ENCODE data around the gene C1QTNF5.

C1QTNF5 gene

DNA sequence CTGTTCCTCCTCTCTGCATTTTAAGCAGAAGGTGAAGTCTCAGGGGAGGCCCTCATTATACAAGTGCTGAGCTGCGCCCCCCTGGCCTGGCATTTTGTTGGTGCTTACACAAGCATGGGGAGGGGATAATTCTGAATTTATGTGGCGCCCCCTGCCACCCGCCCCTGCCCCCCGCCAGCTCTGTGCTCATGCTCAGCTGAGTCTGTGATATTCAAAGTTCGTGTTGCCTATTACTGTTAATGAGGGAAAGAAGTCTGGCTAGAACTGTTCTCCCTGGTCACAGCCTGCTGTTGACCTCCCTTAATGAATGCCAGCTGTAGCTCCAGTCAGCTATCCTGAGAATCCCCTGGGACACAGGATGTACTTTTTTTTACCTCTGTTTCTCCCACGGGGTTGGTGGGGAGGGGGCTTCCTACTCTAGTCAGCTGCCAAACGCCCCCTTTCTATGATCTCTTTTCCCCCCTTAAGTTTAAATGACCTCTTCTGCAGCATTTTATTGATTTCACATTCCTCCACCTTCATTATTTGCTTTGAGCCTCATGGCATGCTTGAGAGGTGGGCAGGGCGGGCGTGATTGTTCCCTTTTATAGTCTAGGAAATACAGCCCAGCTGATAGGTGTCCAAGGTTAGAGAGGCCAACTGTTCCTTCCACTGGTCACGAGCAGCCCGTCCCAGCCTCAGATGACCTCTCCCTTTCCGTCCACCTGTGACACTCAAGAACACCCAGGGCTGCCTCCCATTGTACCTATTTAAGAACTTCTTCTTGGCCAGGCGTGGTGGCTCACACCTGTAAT, 28.6 kb upstream of the C1QTNF5 start:
- Mint-ChIP-seq H3K27me3 (peaks cover 63% of the 10 kb centered on the region), H3K4me1 (peaks cover 15% of the 10 kb centered on the region), H3K36me3 (no peaks in the 10 kb centered on the region), H3K27ac (no peak overlapping the region), H3K9me3 (no peaks in the 10 kb centered on the region), H3K4me3 (no peak overlapping the region)
- CTCF ChIA-PET: interaction anchor here (0.6 to 17.7 kb wide), 7 partner anchors 8 to 105 kb away, joined by 3 to 184 read pairs (median 4); partner anchors contain the start of gene USP2
- DNase-seq: no peak

DNA sequence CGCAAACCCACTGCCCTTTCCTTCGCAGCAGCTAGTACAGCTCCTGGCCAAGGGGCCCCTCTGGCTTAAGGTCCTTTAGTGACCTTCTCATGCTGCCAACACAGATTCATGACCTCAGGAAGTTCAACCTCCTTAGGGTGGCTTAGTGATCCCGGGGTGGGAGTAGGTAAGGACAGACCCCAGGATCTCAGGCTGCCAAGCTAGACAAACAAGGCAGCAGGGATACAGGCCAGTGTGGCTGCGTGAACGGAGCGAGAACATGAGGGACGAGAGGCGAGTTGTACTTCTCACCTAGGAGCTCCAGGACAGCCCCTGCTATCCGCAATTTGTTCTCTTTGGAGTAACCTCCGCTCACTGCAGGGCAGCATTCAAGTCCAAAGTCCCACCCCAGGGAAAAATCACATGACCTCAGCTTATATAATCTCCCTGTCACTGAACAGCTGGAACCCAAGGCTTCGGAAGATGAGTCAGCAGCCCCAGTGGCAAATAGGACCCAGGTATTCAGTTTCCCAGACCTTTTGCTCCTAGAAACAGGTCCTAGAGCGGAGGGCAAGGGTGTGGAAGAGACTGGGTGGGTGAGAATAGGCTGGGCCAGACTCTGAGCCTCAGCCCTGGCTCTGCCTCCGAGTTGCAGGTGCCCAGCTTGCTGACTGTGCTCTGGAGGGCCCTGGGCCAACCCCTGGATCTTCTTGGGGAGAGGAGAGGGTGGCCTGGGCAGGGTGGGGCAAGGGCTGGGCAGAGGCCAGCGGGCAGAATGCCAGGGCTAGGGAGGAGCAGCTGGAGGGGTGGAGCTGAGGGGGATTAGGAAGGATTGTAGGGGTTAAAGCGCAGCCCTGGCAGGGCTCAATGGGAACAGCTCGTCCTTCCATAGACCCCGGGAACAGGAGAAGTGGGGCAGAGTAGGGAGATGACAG, 27.7 kb upstream of the C1QTNF5 start:
- H3K4me1 Mint-ChIP-seq: peaks cover 8% of the 10 kb centered on the region
- H3K36me3 Mint-ChIP-seq: no peaks in the 10 kb centered on the region
- CTCF ChIA-PET: interaction anchor here (0.6 to 17.7 kb wide), 7 partner anchors 9 to 106 kb away, joined by 3 to 184 read pairs (median 4); partner anchors contain the start of gene USP2
- peaks cover 71% of the 10 kb centered on the region for H3K27me3 Mint-ChIP-seq
- H3K4me3 Mint-ChIP-seq: no peak overlapping the region
- H3K9me3 Mint-ChIP-seq: no peaks in the 10 kb centered on the region
- H3K27ac Mint-ChIP-seq: no peak overlapping the region
- no peak for DNase-seq

DNA sequence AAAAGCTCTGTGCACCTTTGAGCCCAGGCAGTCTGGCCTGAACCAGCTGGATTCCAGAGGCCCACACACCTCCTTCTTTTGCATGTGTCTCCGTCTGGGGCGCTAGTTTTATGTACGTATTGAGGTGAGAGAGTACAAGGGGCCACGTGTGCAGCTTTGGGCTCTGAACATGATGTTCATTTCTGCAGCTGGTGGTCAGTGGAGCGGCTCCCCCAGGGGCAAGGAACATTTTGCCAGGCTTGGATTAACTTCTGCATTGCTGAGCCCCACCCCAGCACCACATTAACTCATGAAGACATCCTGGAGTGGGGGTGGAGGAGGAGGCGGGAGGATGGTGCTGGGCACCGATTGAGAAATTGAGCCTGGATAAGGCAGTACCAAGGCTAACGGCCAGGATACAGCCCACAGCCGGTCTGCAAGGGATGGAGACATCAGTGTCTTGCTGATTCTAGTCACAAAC, 27.0 kb upstream of the C1QTNF5 start:
- no peaks in the 10 kb centered on the region for H3K36me3 Mint-ChIP-seq
- CTCF ChIA-PET: interaction anchor here (1.3 to 17.7 kb wide), 4 partner anchors 10 to 29 kb away, joined by 4 to 184 read pairs (median 6); partner anchors contain the start of gene USP2
- H3K4me1 Mint-ChIP-seq: peaks cover 9% of the 10 kb centered on the region
- no peak overlapping the region for H3K4me3 Mint-ChIP-seq
- no peaks in the 10 kb centered on the region for H3K9me3 Mint-ChIP-seq
- no peak overlapping the region for H3K27ac Mint-ChIP-seq
- peaks cover 77% of the 10 kb centered on the region for H3K27me3 Mint-ChIP-seq
- DNase-seq: no peak

DNA sequence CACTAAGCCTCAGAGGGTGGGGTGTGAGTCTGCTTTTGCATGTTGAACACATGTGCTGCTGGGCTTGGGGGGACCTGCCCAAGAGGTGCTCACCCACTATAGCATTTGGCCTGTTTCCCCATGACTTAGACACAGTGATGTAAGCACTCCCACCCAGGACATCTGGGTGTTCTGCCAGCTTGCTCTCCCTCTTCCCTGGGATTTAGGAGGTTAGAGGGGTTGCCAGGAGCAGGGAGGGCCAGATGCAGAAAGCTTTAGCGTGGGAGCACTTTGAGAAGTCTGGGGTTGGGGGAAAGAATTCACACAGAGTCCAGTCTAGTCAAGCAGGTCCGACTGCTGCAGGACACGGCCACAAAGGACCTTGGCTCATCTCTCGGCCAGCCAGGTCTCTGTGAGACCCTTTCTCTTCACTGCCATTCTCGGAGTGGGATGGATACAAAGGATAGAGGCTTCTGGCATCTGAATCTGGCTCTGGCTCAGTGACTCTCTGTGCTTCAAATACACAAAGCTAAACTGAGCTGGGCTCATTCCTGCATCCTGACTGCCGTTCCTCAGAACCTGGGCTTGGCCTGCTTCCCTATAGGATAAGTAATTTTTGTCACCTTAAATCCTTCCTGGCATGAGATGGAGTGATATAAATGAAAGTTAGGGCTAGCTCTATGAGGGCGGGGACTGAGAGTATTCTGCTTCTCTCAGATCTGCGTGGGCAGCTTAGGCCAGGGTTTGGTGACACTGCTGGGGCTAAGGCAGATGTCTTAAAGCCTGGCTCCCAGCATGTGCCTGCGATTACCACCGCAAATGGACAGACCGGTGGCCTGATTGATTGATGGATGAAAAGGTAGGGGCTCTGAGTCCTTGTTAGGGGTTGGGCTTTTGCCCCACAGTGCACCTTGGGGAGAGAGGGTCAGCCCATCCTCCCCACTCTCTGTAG, 26.3 kb upstream of the C1QTNF5 start:
- H3K27me3 Mint-ChIP-seq: peaks cover 85% of the 10 kb centered on the region
- DNase-seq: no peak
- H3K4me1 Mint-ChIP-seq: peaks cover 9% of the 10 kb centered on the region
- H3K9me3 Mint-ChIP-seq: no peaks in the 10 kb centered on the region
- H3K36me3 Mint-ChIP-seq: no peaks in the 10 kb centered on the region
- CTCF ChIA-PET: interaction anchor here (1.6 to 17.7 kb wide), 2 partner anchors 10 to 14 kb away, joined by 7 to 184 read pairs; partner anchors contain the start of gene USP2
- H3K27ac Mint-ChIP-seq: no peak overlapping the region
- no peak overlapping the region for H3K4me3 Mint-ChIP-seq

DNA sequence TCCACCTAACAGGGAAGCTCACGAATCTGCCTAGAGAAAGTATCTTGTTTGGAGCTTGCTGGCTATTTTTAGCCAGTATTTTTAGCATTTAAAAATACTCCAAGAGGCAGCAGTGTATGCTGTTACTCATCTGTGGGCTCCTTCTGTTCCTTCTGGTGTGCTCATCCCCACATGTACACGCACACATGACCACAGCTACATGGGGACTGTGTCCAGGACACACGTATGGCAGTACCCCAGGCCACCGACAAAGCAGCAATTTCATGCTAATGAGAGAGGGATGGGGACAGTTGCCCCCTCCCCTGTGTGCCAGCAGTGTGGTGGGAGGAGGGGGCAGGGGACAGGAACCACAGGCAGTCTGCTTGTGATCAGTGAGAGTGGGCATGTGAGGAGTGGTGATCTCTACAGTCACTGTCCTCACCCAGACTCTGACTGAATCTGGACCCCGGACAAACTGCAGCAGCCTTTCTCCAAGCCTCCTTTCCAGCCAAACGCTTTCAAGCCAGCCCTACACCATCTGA, 24.4 kb upstream of the C1QTNF5 start:
- no peaks in the 10 kb centered on the region for H3K9me3 Mint-ChIP-seq
- peaks cover 86% of the 10 kb centered on the region for H3K27me3 Mint-ChIP-seq
- no peak overlapping the region for H3K4me3 Mint-ChIP-seq
- CTCF ChIA-PET: interaction anchor here (1.3 to 1.7 kb wide), 4 partner anchors 8 to 27 kb away, joined by 3 to 12 read pairs (median 8); partner anchors contain the start of gene USP2
- H3K36me3 Mint-ChIP-seq: no peaks in the 10 kb centered on the region
- H3K4me1 Mint-ChIP-seq: peaks cover 9% of the 10 kb centered on the region
- no peak overlapping the region for H3K27ac Mint-ChIP-seq
- DNase-seq: no peak

DNA sequence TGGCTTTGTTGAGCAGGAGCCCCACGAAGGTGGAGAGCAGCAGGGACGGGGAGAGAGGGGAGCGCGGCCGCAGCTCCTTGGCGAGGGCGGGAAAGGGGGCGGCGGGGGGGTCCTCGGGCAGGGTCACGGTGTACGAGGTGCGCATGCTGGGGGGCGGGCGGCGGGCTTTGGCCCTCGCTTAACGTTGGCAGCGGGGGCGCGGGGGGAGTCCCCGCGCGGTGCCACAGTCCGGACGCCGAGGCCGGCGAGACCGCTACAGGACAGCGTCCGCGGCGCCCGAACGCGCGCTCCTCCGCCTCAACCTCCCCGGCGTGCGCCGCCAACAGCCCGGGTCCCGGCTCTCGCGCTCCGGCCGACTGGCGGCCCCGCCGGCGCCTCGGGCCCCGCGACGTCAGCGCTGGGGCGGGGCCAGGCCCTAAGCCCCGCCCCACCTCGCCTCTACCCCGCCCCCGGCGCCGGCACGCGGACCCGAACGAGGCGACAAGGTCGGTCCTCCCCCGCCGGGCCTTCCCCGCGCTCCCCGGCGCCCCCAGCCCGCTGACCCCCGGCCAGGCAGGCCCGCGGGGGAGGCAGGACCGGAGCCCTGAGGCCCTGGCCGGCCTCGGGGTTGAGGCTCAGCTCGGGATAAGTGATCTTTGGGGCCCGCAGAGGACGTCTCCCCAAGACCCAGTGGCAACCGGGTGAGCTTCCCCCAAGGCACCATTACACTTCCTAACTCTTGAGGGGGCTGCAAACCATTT, 23.3 kb upstream of the C1QTNF5 start:
- Mint-ChIP-seq H3K4me1 (peaks cover 17% of the 10 kb centered on the region), H3K27ac (no peak overlapping the region), H3K36me3 (no peaks in the 10 kb centered on the region), H3K9me3 (no peaks in the 10 kb centered on the region), H3K4me3 (peak overlapping the region; percentile 66), H3K27me3 (peaks cover 90% of the 10 kb centered on the region)
- CTCF ChIA-PET: interaction anchor here (0.9 to 1.7 kb wide), 5 partner anchors 8 to 26 kb away, joined by 3 to 12 read pairs (median 7); partner anchors contain the start of gene USP2
- peak; percentile 67 for DNase-seq

DNA sequence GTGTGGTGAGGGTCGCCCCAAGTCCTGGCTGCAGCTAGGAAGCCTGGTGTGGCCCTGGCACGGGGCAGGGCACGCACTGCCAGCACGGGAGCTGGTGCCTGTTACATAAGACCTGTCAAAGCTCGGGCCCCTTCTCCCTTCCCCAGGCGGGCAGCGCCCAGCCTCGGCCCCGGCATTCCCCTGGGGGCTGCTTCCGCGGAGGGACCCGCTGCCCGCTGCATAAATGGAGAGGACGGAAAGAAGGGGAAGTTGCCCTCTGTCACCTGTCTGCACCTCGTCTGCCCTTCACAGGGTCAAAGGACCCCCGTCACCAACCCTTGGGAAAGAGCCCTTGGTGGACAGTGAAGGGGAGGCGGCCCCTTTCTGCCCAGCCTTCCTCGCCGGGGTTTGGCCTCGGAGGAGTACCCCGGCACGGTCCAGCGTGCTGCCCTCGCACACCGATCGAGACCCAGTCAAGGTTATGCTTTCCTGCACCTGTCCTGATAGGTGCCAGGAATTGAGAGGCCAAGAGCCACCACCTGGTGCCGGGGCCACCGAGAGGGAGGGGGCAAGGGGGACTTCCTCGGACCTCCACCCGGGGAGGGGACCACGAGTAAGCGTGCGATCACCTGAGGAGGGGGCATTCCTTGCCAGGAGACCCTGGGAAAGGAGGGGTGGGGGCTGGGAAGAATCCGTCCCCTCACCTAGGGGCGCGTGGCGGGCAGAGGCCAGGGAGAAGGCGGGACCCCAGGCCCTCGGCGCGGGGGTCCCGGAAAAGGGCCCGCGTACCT, 22.6 kb upstream of the C1QTNF5 start:
- Mint-ChIP-seq H3K4me3 (peak overlapping the region; percentile 31), H3K9me3 (no peaks in the 10 kb centered on the region), H3K27ac (no peak overlapping the region), H3K36me3 (no peaks in the 10 kb centered on the region), H3K27me3 (peaks cover 91% of the 10 kb centered on the region), H3K4me1 (peaks cover 17% of the 10 kb centered on the region)
- DNase-seq: no peak
- CTCF ChIA-PET: interaction anchor here (1.3 to 3.9 kb wide), 4 partner anchors 8 to 111 kb away, joined by 4 to 18 read pairs (median 6); no protein-coding TSS in a partner anchor

DNA sequence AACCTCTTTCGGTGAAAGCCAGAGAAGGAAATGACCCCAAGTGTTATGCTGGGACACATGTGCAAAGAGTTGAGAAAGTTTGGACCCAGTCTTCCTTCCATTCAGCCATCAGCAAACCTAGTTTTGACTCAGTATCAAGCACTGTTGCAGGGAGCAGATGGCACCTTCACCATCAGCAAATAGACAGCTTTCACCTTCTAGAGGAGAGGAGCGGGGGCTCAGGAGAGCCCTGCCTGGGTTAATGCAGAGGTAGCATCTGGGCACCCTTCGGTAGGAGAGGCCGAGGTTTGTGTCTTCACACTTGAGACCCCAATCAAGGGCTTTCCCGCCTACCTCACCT, 22.0 kb upstream of the C1QTNF5 start:
- Mint-ChIP-seq H3K27ac (no peak overlapping the region), H3K4me1 (peaks cover 17% of the 10 kb centered on the region), H3K4me3 (peak overlapping the region; percentile 31), H3K36me3 (no peaks in the 10 kb centered on the region), H3K9me3 (no peaks in the 10 kb centered on the region), H3K27me3 (peaks cover 91% of the 10 kb centered on the region)
- DNase-seq: no peak
- CTCF ChIA-PET: interaction anchor here (1.3 to 3.9 kb wide), 5 partner anchors 8 to 112 kb away, joined by 4 to 18 read pairs (median 8); partner anchors contain the start of gene USP2

DNA sequence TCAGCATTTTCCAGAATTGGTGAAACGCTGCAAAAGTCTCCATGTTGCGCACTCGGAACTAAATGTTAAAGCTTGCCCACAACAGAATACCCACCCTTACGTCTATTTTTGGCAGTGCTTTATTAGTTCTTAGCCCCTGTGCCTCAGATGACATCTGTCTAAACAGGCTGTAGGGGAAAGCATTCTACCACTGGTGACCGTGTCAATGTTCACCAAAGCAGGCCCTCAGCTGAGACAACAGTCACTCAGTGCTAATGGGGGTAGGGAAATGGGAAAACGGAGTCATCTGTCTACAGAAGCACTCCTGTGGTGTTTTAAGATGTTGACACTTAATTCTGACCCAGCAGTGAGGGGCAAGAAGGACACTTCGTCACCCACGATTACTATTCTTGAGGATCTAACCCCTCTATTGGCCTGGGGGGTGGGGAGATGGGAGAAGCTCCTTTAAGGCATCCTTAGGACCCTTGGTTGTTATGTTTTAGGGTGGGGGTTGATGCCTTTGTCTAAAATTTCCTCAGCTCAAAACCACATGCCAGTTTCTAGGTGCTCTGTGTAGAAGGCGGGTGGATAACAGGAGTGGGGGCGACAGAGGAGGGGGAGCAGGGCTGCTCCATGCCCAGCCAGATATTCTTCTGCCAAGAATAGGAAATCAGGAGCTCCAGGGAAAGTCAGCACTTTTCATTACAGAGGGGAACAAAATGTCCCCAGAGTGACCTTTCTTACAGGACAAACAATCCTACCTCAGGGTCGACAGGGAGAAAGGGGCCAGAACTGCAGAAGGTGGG, 21.4 kb upstream of the C1QTNF5 start:
- no peak overlapping the region for H3K27ac Mint-ChIP-seq
- H3K4me1 Mint-ChIP-seq: peaks cover 17% of the 10 kb centered on the region
- no peaks in the 10 kb centered on the region for H3K9me3 Mint-ChIP-seq
- peaks cover 91% of the 10 kb centered on the region for H3K27me3 Mint-ChIP-seq
- H3K36me3 Mint-ChIP-seq: no peaks in the 10 kb centered on the region
- DNase-seq: no peak
- CTCF ChIA-PET: interaction anchor here (1.3 to 3.9 kb wide), 6 partner anchors 9 to 112 kb away, joined by 4 to 18 read pairs (median 8); partner anchors contain the start of gene USP2
- H3K4me3 Mint-ChIP-seq: no peak overlapping the region

DNA sequence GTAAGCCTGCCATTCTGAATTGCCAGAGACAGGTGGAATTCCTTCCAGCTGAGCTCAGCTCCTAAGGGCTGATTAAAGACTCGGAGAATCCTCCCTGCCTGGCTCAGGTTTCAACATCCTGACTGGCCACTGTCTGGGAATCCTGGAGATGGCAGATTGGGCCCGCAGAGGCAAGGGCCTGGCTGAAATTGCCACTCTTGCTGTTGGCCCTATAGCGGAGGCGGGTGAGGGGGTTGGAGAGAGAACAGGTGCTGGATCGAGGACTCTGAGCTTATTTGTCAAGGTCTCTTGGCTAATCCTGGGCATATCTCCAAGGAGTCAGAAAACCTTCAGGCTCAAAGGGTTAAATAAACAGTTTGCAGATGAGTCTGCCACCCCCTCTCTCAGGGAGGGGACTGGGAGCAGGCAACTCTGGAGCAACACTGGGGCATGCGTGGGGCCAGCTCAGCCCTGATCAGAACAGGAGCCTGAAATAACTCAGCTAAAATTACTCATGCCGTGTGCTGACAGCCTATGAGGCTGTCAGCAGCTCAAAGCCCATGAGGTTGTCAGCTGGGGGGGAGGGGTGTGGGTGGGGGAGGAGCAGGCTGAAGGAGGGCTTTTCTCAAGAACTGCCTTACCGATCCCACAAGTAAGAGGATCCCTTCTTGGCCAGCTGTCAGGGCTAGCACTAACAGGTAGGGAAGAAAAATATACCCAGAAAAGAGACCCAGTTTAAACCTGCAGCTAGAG, 20.5 kb upstream of the C1QTNF5 start:
- peaks cover 21% of the 10 kb centered on the region for H3K4me1 Mint-ChIP-seq
- no peak for DNase-seq
- H3K4me3 Mint-ChIP-seq: no peak overlapping the region
- H3K27ac Mint-ChIP-seq: no peak overlapping the region
- no peaks in the 10 kb centered on the region for H3K36me3 Mint-ChIP-seq
- peaks cover 91% of the 10 kb centered on the region for H3K27me3 Mint-ChIP-seq
- CTCF ChIA-PET: interaction anchor here (1.3 to 3.9 kb wide), 5 partner anchors 10 to 113 kb away, joined by 4 to 18 read pairs (median 8); partner anchors contain the start of gene USP2
- H3K9me3 Mint-ChIP-seq: no peaks in the 10 kb centered on the region
